LNCAP (cell line): ENCODE data around the gene MLLT3.

Experiments used
- TF ChIP-seq, protein P1 (sequence below): fragments of 450-650 bp; IDR thresholded peaks from 2 replicates; pipeline ENCODE4 v1.5.1; 2017; ENCODE audit warnings: mild to moderate bottlenecking

MLLT3 gene

DNA sequence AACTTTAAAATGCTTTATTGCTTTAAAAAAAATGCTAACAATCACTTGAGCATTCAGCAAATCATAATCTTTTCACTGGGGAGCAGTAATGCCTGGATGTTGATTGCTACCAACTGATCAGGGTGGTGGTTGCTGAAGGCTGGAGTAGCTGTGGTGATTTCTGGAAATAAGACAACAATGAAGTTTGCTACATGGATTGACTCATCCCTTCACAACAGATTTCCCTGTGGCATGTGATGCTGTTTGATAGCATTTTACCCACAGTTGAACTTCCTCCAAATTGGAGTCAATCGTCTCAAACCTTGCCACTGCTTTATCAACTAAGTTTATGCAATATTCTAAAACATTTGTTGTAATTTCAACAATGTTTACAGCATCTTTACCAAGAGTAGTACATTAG, 83.3 kb downstream of the MLLT3 start:
- TF ChIP-seq, protein P1, sequence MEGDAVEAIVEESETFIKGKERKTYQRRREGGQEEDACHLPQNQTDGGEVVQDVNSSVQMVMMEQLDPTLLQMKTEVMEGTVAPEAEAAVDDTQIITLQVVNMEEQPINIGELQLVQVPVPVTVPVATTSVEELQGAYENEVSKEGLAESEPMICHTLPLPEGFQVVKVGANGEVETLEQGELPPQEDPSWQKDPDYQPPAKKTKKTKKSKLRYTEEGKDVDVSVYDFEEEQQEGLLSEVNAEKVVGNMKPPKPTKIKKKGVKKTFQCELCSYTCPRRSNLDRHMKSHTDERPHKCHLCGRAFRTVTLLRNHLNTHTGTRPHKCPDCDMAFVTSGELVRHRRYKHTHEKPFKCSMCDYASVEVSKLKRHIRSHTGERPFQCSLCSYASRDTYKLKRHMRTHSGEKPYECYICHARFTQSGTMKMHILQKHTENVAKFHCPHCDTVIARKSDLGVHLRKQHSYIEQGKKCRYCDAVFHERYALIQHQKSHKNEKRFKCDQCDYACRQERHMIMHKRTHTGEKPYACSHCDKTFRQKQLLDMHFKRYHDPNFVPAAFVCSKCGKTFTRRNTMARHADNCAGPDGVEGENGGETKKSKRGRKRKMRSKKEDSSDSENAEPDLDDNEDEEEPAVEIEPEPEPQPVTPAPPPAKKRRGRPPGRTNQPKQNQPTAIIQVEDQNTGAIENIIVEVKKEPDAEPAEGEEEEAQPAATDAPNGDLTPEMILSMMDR, result no peak

- TF ChIP-seq, protein P1, result no peak
These were observed 84.2 kb downstream of the MLLT3 start for GRCh38 chr9:20538092-20538491.

DNA sequence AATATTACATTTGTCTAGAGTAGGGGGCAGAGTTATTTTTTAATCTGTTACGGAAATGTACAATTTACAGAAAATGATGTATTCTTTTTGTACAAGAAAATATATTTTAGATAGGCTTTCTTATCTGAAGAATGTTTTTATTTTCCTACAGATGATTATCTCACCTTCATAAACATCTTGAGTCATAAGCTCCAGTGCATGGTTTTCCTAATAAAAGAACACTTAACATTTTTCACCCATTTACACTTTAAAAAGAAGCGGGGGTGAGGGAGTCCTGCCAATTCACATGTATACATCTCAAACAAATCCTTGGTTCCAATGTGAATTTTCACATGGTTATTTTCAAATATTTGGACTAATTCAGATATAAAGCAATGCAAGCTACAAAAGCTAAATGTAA, 85.0 kb downstream of the MLLT3 start:
- TF ChIP-seq, protein P1, result no peak

DNA sequence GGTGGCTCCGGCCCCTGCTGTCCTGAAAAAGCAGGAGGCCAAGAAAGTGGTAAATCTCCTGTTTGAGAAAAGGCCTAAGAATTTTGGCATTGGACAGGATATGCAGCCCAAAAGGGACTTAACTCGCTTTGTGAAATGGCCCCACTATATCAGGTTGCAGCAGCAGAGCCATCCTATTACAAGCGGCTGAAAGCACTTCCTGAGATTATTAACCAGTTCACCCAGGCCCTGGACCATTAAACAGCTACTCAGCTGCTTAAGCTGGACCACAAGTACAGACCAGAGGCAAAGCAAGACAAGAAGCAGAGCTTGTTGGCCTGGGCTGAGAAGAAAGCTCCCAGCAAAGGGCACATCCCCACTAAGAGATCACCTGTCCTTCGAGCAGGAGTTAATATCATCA, 89.7 kb downstream of the MLLT3 start:
- TF ChIP-seq, protein P1, result no peak

DNA sequence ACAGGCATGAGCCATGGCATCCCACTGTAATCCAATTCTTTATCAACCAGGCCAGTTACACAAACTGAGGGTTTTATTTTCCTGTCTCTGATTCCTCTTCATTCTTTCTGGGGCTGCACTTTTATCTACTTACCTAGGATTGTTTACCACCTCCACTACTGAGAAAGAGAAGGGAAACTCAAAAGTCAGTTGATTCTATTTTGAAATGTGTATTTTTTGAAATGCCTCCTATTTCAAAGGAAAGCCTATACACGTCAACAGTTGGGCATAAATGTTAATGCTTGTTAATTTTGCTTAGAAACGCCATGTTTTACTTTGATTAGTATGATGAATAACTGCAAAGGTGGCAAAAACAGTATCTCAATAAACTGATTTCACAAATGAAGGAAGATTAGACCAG, 92.5 kb downstream of the MLLT3 start:
- TF ChIP-seq, protein P1, result no peak

DNA sequence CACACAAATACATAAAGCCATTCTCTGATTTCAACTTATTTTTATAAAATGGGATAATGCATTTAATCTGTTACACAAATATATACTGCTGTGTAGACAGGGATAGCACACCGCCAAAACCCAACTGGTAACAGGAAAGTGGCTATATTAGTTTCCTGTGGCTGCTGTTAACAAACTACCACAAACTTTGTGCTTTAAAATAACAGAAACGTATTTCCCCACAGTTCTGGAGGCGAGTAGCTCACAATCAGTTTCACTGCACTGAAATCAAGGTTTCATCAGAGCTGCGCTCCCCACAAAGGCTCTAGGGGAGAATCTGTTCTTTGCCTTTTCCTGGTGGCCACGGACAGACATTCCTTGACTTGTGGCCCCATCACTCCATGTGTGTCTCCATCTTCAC, 94.0 kb downstream of the MLLT3 start:
- TF ChIP-seq, protein P1, result no peak

DNA sequence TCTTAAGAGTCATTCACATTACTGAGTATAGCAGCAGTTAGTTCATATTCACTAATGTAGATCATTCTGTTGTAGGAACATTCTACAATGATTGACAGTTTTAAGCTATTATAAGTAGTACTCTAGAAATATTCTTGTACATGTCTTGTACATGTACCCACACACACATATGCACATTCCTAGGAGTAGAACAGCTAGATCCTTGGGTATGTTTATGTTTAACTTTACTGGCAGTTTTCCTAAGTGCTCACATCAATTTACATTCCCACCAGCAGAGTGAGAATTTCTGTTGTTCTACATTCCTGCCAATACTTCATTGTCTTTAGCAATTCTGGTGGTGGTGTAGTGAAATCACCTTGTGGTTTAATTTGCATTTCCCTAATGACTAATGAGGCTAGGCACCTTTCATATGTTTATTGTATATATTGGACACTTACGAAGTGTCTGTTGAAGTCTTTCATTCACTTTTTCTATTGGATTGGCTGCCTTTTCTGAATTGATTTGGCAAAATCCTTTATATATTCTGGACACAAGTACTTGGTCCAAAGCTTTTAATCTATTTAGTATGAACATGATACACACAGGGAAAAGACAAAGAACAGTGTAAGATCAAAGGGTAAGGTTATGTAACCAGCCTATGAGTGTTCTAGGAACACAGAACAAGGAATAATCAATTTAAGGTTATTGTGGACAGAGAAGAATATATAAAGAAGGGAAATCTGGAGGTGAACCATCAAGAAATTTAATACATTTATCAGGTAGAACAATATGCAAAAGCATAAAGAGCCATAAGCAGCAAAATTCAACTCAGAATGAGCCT, 95.6 kb downstream of the MLLT3 start:
- TF ChIP-seq, protein P1, result no peak
